Central memory CD4-positive, alpha-beta T cell (primary cell): ENCODE measurements around the gene FREY1.

Experiments used
- DNase-seq: peaks from one replicate; pipeline ENCODE4 v3.0.0; 2022

The FREY1 gene

DNA sequence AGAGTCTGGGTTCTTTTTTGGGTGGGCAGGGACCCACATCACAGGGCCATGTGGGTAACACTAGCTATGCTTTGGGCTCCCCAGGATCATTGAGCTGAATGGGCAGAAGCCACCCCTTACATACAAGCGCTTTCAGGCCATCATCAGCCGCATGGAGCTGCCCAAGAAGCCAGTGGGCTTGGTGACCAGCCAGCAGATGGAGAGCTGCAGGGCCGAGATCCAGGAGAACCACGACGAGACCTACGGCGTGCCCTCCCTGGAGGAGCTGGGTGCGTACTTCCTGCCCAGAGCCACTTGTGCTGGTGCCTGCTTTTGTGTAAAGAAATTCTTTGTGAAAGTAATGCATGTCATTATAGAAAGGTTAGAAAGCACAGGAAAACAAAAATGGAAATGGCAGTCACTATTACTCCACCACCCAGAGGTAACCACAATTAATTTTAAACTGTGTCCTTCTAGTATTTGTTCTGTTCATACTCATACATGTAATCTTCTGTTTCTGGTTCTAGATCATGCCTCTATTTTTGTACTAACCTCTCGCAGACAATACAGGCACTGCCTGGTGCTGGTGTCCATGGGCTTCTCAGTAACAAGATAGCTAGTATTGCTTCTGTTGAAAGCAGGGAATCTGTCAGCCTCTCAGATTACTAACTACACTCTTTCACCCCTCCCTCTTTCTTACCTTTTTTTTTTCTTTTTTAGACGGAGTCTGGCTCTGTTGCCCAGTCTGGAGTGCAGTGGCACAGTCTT is 46.1 kb downstream of the FREY1 start:
- DNase-seq: no peak

DNA sequence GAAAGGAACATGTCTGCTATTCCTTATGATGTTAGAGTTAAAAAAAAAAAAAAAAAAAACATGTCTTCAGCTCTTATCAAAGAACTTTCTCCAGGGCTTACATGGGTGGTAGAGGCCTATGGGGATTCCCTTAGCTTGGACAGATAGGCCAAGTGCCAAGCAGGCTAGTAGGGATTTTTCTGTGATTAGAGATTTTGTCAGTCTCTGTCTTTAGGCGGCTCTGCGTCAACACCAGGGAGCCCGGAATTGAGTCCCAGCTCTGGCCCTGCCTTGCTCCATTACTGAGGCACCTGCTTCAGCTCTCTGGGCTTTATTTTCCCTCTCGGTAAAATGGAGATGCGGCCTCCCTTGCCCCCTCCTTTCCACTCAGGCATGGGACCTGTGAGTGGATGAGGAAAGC is 46.7 kb downstream of the FREY1 start:
- no peak for DNase-seq

- no peak for DNase-seq
Measured at GRCh38 chr11:45859661-45860140, 47.4 kb downstream of the FREY1 start.

DNA sequence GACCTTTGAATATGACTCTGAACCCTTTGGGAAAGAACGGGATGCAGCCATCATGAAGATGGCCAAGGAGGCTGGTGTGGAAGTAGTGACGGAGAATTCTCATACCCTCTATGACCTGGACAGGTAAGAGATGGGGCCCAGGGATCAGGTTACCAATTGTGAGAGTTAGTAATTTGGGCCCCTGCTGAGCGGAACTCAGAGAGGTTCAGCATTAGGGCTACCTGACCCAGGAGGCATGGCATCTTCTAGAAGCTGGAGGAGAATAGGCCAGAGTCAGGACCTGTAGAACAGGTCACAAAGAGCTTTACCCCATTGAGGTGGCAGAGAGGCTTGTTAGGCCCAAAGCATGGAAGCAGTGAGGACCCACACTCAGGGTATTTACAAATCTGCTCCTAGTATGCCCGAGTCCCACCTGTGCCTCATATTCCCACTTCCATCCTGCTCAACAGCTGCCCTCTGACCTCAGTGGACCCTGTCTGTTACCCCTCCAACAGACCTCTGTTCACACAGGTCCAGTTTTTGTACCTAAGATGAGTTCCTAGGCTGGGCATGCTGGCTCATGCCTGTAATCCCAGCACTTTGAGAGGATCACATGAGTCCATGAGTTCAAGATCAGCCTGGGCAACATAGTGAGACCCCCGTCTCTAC is 48.2 kb downstream of the FREY1 start:
- no peak for DNase-seq

DNA sequence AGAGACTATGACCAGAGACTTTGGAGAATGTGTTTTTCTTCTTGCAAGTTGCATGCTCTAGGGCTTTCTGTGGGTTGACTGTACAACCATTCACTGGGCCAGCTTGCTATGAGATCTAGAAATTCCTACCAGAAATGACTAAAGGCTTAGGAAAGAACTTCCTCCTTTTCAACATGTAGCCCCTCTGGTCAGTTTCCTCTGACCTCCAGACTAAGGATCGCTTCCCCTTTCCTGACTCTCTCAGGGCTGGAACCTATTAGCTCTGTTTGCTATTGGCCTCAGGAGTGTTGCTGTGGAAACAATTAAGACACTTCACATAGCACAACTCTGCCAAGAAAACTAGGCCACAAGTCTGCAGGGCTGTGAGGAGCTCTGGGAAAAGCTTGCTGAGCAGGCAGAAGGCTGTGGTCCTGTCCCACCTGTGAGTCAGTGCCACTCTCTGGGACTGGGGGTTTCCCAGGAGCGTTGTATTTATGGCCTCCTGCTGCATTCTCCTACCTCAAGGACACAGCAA is 49.1 kb downstream of the FREY1 start:
- DNase-seq: no peak
